Measurements from ENCODE around the gene IMPA2.

DNA sequence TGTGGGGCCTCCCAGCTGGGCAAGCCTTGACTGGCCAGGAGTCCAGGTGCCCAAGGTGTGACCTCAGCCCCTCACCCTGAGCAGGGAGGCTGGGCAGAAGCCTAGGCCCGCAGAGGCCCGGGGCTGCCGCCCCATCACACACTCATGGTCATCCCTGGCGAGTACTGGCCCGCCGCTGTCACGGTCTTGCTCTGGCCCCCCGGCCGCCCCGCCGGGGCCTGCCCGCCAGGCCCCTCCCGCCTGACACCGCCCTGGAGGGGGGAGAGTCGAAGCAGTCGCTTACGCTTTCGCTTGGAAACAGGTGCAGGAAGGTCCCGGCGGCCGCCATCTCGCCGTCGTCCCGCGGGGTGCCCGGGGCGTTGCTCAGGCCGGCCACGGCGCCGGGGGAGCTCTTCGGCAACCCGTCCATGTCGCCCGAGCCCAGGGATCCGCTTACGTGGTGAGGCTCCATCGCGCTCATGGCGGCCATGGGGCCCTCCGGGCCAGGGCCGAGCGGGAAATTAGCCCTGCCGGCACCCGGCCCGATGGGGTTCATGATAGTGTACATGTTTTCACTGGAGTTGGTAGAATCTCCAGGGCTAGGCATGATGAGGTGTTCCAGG, 85.7 kb downstream of the IMPA2 start:
- TF ChIP-seq POLR2A (IDR thresholded peaks at IDR 0.05) = no peak
- TF ChIP-seq, protein P1, sequence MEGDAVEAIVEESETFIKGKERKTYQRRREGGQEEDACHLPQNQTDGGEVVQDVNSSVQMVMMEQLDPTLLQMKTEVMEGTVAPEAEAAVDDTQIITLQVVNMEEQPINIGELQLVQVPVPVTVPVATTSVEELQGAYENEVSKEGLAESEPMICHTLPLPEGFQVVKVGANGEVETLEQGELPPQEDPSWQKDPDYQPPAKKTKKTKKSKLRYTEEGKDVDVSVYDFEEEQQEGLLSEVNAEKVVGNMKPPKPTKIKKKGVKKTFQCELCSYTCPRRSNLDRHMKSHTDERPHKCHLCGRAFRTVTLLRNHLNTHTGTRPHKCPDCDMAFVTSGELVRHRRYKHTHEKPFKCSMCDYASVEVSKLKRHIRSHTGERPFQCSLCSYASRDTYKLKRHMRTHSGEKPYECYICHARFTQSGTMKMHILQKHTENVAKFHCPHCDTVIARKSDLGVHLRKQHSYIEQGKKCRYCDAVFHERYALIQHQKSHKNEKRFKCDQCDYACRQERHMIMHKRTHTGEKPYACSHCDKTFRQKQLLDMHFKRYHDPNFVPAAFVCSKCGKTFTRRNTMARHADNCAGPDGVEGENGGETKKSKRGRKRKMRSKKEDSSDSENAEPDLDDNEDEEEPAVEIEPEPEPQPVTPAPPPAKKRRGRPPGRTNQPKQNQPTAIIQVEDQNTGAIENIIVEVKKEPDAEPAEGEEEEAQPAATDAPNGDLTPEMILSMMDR (IDR thresholded peaks at IDR 0.05) = no peak

Measured in right lobe of liver (tissue), 4 donors.